GM21447 (cell line): ENCODE measurements around the gene DDIT3.

Experiments
- ATAC-seq: cut with Tn5 transposase; IDR thresholded peaks from one replicate; pipeline ENCODE4 v1.9.1; 2021; ENCODE audit not compliant: unreplicated experiment

Gene DDIT3

DNA sequence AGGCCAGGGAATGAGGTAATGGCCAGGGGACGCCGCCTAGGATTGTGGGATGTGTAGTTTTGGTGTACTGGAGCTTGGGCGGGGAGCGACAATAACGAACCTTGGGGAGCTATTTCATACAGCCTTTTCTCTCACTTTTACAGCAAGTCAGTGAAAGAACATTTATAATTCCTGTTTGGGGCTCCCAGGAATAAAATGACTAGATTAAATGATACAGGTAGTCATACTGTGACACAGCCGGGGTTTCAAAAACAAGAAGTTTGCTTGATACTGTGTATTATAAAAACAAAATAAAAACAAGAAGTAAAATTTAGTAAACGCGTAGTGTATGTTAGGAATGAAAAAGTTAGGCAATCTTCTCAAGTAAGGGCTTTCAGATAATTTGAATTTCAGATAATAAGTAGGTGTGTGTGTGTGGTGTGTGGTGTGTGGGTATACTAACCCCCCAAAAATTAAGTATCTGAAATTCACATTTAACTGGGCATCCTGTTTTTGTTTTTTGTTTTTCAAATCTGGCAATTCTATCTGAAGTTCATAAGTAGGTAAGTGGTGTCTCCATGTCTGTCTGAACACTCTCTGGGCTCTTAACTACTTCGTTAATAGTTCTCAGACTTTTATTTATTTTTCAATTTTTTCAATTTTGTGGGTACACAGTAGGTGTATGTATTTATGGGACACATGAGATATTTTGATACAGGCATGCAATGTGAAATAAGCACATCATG is 27.1 kb upstream of the DDIT3 start:
- ATAC-seq, result no peak

DNA sequence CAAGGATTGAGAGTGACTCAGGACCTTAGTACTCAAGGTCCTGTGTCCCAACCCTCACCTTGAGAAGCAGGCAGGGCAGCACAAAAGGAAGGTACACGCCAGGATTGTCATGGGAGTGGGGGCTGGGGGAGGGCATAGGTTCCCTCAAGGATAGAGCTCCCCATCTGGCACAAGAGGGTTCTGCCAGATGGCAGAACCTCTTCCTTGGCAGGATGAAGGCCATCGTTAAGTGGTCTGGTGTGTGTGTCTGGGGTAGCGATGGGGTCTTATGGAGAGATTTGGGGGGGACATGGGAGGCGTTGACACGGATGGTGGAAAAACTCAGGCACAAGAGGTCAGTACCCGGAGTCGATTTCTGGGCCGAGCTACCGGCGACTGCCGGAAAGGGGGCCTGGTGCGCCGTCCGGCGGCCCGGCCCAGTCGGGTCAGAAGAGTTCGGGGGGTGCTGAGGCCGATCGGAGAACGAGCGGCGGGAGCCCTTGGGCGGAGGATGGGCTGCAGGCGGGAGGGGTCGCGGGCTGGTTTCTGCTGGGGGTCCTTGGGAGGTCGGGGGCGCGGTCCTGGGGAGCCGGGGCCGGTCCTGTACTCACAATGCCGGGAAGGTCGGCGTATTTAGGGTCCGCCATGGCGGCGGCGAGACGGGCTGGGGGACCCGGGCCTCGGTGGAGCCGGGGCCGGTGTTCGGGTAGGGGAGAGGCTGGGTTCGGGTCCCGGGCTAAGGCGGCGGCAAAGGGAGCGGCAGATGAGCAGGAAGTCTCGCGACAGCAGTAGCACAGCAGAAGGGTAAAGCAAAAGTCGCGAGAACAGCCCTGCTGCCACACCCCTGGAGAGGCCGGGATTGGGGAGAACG is 26.3 kb upstream of the DDIT3 start, which contains the start of gene DCTN2:
DCTN2 (minus strand) TSS at position 755 of the 850 bp plus-strand sequence; CDS start at position 626, 129 bp downstream.
- peak; percentile 98 for ATAC-seq

- ATAC-seq, result no peak
These were observed 25.6 kb upstream of the DDIT3 start for GRCh38 chr12:57545809-57546437.

GRCh38 chr12:57543581-57543980 is 23.3 kb upstream of the DDIT3 start:
- no peak for ATAC-seq

DNA sequence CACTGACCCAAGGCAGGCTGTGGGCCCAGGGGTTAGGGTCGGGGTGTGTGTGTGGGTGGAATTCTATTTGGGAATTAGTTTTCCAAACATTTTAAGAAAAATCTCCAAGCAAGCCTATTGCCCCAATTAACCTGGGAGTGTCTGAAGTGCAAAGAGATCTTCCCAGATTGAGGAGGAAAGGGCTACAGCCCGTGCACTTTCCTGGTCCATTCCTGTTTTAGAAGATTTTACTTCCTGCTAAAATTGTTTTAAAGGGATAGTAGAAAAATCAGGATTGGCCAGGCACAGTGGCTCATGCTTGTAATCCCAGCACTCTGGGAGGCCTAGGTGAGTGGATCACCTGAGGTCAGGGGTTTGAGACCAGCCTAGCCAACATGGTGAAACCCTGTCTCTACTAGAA is 21.4 kb upstream of the DDIT3 start:
- no peak for ATAC-seq

DNA sequence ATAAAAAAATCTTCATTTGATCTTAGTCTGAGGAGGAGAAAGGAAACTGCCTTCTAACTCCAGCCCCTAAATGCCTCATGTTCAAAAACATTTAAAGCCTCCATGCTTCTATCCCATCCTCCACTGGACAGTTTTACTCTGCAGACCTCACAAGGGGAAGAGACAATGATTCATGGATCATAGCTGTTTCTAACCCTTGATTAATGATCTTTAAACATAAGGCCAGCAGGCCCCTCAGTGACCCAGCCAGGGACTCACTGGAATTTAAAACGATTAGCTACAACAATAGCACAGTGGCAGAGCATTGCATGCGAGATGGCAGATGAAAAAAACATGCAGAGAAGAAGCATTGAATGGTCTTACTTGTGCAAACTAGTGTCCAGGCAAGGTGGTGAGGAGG is 20.7 kb upstream of the DDIT3 start:
- ATAC-seq, result no peak

GRCh38 chr12:57539134-57539768 is 18.9 kb upstream of the DDIT3 start:
- no peak for ATAC-seq

DNA sequence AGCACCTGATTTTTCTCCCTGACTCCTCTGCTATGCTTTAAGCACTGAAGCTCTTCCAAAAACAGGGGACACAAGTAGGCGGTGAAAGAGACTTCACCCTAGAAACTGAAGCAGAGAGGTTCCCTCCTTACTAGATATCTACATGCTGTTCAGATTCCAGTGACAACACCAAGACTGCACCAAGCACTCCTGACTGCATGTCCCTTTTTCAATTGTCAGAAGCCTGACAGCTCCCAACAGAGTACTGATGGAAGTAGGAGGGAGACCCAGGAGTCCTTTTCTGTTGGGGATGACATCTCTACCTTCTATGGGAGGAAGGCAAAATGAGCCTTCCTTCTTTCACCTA is 16.3 kb upstream of the DDIT3 start:
- no peak for ATAC-seq

DNA sequence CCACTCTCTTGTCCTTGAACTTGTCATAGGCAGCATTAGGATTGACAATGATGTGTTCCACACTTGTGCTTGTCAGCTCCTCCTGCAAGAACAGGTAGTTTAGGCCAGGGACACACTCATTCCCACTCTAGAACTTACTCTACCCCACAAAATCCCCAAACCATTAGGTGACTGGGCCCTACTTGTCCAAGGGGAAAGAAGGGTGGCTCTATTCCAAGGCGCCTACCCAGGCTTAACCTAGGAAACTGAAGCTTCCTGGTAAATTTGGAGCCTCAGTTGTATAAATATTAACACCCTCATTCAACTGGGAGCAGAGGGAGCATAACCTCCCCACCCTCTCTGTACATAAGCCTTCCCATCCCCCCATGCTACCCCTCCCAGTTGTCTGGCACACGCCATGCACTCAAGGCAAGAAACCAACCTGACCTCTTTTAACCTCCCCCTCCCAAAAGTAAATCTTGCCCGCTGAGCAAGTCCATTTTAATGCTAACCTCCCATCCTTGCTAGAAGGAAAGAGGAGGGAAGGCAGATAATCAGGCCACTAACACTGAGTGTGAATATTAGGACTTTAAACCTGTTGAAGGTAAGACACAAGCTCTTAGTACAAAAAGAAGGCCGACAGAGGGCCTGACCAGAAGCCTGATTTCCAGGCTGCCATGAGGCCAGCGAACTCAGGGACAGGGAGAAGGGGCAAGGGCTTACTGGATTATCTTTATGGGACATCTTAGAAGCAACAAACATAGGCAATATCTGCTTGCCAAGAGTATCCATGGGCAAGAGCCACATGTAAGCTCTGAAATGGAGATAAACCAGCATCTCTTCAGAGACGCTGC is 15.7 kb upstream of the DDIT3 start:
- ATAC-seq, result no peak

DNA sequence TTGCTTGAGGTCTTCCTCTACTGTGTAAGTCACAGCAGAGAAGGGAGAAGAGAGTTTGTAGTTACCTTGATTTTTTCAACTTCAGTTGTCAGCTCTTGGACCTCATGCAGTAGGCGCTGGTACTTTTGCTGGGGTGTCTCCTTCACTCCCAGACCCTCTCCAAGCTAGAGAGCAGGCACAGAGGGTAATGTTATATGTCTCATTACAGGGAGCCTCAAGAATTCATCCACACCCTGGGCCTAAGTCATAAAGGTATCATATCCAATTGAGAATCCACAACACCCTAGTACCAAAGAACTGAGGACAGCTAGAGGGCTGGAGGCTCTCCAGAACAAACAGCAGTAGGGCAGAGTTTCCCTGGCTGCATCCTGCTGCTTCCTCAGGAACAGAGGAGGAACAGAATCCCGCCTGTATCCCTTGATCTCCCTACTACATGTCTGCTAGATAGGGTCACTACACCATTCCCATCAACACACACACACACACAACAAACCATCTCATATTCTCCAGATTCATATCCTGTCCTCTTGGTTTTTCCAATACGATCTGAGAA is 14.8 kb upstream of the DDIT3 start:
- ATAC-seq, result no peak

GRCh38 chr12:57534250-57534649 is 13.9 kb upstream of the DDIT3 start:
- no peak for ATAC-seq

GRCh38 chr12:57533108-57533507 is 12.8 kb upstream of the DDIT3 start:
- no peak for ATAC-seq

GRCh38 chr12:57531836-57532235 is 11.5 kb upstream of the DDIT3 start:
- ATAC-seq, result no peak

DNA sequence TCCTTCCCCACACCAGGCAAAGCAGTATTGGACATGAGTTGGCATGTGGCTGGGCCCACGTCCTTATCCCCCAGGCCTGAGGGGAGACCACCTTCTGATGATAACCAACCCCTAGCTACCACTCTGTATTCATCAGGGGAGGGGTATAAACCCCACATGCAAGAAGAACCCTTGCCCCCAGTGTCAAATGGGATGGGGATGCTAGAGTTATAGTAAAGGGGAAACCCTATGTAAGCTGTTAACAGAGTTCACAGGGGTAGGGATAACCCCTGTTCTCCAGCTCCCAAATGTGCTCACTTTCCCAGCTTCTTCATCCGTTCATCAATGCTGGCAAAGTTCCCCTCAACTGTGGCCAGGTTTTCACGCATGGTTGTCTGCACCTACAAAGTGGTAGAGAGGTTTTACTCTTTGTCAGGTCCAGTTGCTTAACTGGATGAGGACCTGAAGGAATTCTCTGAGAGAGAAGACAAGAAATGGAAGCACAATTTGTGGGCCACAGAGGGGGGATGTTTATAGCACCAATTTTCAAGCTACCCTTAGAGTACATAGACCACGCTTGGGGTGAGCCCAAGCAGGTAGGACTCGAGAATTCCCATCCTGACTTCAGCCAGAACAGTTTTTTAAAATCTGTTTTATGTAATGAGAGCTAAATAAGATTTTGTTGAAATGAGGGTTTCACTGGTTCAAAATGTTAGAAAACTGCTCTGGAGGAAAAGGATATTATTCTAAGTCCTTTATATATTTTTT is 10.3 kb upstream of the DDIT3 start:
- no peak for ATAC-seq

DNA sequence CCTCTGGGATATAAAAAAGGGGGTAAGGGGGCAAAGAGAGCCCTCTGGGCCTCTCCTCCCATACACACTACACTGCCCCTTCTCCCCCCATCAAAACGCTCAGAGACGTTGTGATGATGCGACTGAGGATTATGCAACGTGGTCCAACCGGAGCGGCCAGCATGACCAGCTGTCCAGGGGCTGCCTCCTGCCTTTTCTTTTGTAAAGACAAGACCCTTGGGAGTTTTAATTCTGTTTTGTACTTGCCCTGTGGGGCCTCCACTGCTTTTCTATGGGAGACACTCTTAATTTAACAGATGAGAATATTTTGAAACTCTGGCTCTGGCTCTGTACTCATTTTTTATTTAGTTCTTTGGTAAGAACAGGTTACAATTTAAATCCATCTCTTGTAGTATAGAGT is 9.5 kb upstream of the DDIT3 start:
- no peak for ATAC-seq

DNA sequence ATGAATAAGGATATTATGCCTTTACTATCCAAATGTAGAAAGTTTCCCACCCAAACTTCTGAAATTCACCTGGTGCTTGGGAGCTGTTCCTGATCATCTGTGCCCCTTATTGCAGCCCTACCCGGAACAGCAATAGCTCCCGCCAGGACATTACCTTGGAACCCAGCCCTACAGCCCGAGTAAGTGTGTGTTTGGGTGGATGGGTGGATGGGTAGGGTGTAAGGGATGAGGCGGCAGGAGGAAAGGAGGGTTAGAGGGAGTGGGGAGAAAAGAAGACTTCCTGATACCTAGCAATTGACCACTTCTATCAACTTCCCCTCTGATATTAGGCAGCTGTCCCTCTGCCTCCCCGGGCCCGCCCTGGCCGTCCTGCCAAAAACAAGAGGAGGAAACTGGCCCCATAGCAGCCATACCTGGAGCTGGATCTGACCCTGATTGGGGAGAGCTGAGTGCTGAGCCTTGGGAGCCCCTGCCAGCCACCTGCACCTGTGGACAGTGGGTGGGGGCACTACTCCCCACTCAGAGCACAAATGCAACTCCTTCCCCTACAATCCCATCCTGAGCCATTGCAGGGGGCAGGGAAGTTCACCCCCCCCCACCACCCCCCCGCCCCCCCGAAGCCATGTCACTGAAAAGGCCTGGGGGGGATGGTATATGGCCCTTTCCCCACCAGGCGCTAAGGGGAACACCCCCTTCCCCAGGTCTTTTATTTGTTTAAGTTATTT is 8.7 kb upstream of the DDIT3 start:
- no peak for ATAC-seq

GRCh38 chr12:57528176-57528575 is 7.9 kb upstream of the DDIT3 start:
- no peak for ATAC-seq

GRCh38 chr12:57527184-57527583 is 6.9 kb upstream of the DDIT3 start:
- no peak for ATAC-seq
